SK-N-SH (cell line): ENCODE data around the gene TM2D3. TPM values are rescaled to one million over a fixed set of nuclear protein-coding genes. Genes with fewer than 3 reads are reported as not detected.
"Not testable (repeated sequence)": the region's sequence is repeated elsewhere in the genome, so short reads cannot be mapped to it uniquely, and the experiment has no call there.

Source experiments
- CTCF ChIA-PET: fragments of 300-600, 350-600 bp; formaldehyde crosslinking; extraction: SDS; loops from one replicate; lab custom pipeline; 2021; lab: Yijun Ruan, JAX
- POLR2A ChIA-PET: fragments of 350-600 bp; sonication (Branson Sonifier 250); formaldehyde crosslinking; extraction: SDS; loops from one replicate; lab custom pipeline; 2020; ENCODE audit warnings: antibody characterized with exemption, inconsistent platforms; lab: Yijun Ruan, JAX
- DNase-seq: peaks from one replicate; pipeline ENCODE4 v3.0.0; 2012
- H2AFZ ChIP-seq: fragments of 200-600 bp; sonication (generic); 2 replicates; pipeline ENCODE4 v1.8.1; 2016; ENCODE audit warnings: antibody characterized with exemption, mild to moderate bottlenecking, low read depth
- H3F3A ChIP-seq: fragments of 200-600 bp; sonication (generic); replicated peaks from 2 replicates; pipeline ENCODE3; 2016; ENCODE audit warnings: antibody characterized with exemption, mild to moderate bottlenecking; ENCODE audit not compliant: insufficient read depth
- H3K27ac ChIP-seq, 2 experiments: fragments of 200-500 bp in 1 of 2; fragments of 200-600 bp in 1 of 2; sonication (Bioruptor generic) in 1 of 2; sonication (generic), shearing (Covaris generic) in 1 of 2; 2 replicates each; pipeline versions ENCODE4 v1.5.1 to v1.6.1; 2014 to 2016; ENCODE audit warnings: low read depth in 2 of 2, inconsistent platforms in 1 of 2, low read length in 1 of 2, mild to moderate bottlenecking in 1 of 2, mixed read lengths in 1 of 2
- H3K27me3 ChIP-seq: fragments of 200-600 bp; sonication (generic), shearing (Covaris generic); 2 replicates; pipeline ENCODE4 v1.6.1; 2016; ENCODE audit warnings: mixed run types; ENCODE audit not compliant: insufficient read depth
- H3K36me3 ChIP-seq, 2 experiments: fragments of 200-500 bp in 1 of 2; fragments of 200-600 bp in 1 of 2; sonication (Bioruptor generic) in 1 of 2; sonication (generic) in 1 of 2; replicated peaks in 1 of 2; 2 replicates each; pipeline versions ENCODE3 to v1.5.1; 2014 to 2016; ENCODE audit warnings: low read length in 1 of 2, mild to moderate bottlenecking in 1 of 2; ENCODE audit not compliant: insufficient read depth in 2 of 2, control insufficient read depth in 1 of 2
- H3K4me1 ChIP-seq, 2 experiments: fragments of 200-500 bp in 1 of 2; fragments of 200-600 bp in 1 of 2; sonication (Bioruptor generic) in 1 of 2; sonication (generic), shearing (Covaris generic) in 1 of 2; 2 replicates each; pipeline versions ENCODE4 v1.5.1 to v1.6.1; 2014 to 2016; ENCODE audit warnings: low read depth in 1 of 2, low read length in 1 of 2, mixed run types in 1 of 2; ENCODE audit not compliant: insufficient read depth in 2 of 2, control insufficient read depth in 1 of 2
- H3K4me2 ChIP-seq: fragments of 200-600 bp; sonication (generic), shearing (Covaris generic); 2 replicates; pipeline ENCODE4 v1.6.1; 2017; ENCODE audit warnings: mixed run types
- H3K4me3 ChIP-seq, 2 experiments: fragments of 200-500 bp in 1 of 2; fragments of 200-600 bp in 1 of 2; sonication (Bioruptor generic) in 1 of 2; sonication (generic), shearing (Covaris generic) in 1 of 2; 2 replicates each; pipeline versions ENCODE4 v1.5.1 to v1.8.1; 2014 to 2016; ENCODE audit warnings: low read depth in 2 of 2, inconsistent platforms in 1 of 2, low read length in 1 of 2, mild to moderate bottlenecking in 1 of 2, mixed read lengths in 1 of 2, moderate library complexity in 1 of 2
- H3K79me2 ChIP-seq: fragments of 200-600 bp; sonication (generic); 2 replicates; pipeline ENCODE4 v1.8.1; 2017; ENCODE audit warnings: mild to moderate bottlenecking; ENCODE audit not compliant: insufficient read depth
- H3K9ac ChIP-seq: fragments of 200-600 bp; sonication (generic); 2 replicates; pipeline ENCODE4 v1.6.1; 2017; ENCODE audit warnings: mixed run types
- H3K9me2 ChIP-seq: fragments of 200-600 bp; sonication (generic); 2 replicates; pipeline ENCODE4 v1.6.1; 2017; ENCODE audit warnings: mixed run types
- H3K9me3 ChIP-seq: fragments of 200-600 bp; sonication (generic); 2 replicates; pipeline ENCODE4 v1.6.1; 2017; ENCODE audit warnings: mixed run types, mild to moderate bottlenecking, moderate library complexity
- H4K20me1 ChIP-seq: fragments of 200-600 bp; sonication (generic); 2 replicates; pipeline ENCODE4 v1.6.1; 2017; ENCODE audit warnings: mild to moderate bottlenecking, mixed run types; ENCODE audit not compliant: insufficient read depth
- EP300 ChIP-seq, 2 experiments: IDR thresholded peaks; 2 replicates each; pipeline versions ENCODE4 v1.4.0 to v1.6.1; 2012; ENCODE audit warnings: borderline replicate concordance in 1 of 2, low read depth in 1 of 2, low read length in 1 of 2
- EZH2phosphoT487 ChIP-seq: fragments of 200-600 bp; sonication (generic); IDR thresholded peaks from 2 replicates; pipeline ENCODE4 v1.6.1; 2017; ENCODE audit warnings: low read depth, mixed run types, mild to moderate bottlenecking, antibody characterized with exemption, moderate library complexity, borderline replicate concordance
- FOSL2 ChIP-seq: IDR thresholded peaks from 2 replicates; pipeline ENCODE4 v1.4.0; 2012; ENCODE audit warnings: low read depth, mild to moderate bottlenecking, moderate library complexity, borderline replicate concordance
- FOXJ3 ChIP-seq: sonication (generic); formaldehyde crosslinking; IDR thresholded peaks from 2 replicates; pipeline ENCODE4 v1.5.1; 2020; ENCODE audit warnings: mild to moderate bottlenecking, missing genetic modification reagents
- FOXM1 ChIP-seq: IDR thresholded peaks from 2 replicates; pipeline ENCODE4 v1.4.0; 2012; ENCODE audit warnings: low read depth, mild to moderate bottlenecking
- GABPA ChIP-seq: IDR thresholded peaks from 2 replicates; pipeline ENCODE4 v1.4.0; 2012; ENCODE audit warnings: low read depth, mild to moderate bottlenecking
- GATA2 ChIP-seq: sonication (generic); formaldehyde crosslinking; IDR thresholded peaks from 2 replicates; pipeline ENCODE4 v1.5.0; 2020; ENCODE audit warnings: mild to moderate bottlenecking, missing genetic modification reagents
- JUND ChIP-seq: IDR thresholded peaks from 2 replicates; pipeline ENCODE4 v1.4.0; 2012
- MEF2A ChIP-seq: IDR thresholded peaks from 2 replicates; pipeline ENCODE4 v1.4.0; 2012; ENCODE audit warnings: low read depth, borderline replicate concordance
- MXI1 ChIP-seq: IDR thresholded peaks from 2 replicates; pipeline ENCODE4 v1.6.1; 2012; ENCODE audit warnings: mild to moderate bottlenecking, low read depth, low read length, improper control_type of control experiment
- NFIC ChIP-seq: IDR thresholded peaks from 2 replicates; pipeline ENCODE4 v1.4.0; 2012; ENCODE audit warnings: borderline replicate concordance
- NRF1 ChIP-seq: IDR thresholded peaks from 2 replicates; pipeline ENCODE4 v1.6.1; 2012; ENCODE audit warnings: low read depth, mild to moderate bottlenecking, low read length
- PBX3 ChIP-seq: IDR thresholded peaks from 2 replicates; pipeline ENCODE4; 2012
- POLR2AphosphoS5 ChIP-seq: IDR thresholded peaks from 2 replicates; pipeline ENCODE4 v1.6.1; 2012; ENCODE audit warnings: low read depth, low read length
- RFX5 ChIP-seq: IDR thresholded peaks from 2 replicates; pipeline ENCODE4 v1.6.1; 2012; ENCODE audit warnings: mild to moderate bottlenecking, improper control_type of control experiment, low read length
- RXRA ChIP-seq: IDR thresholded peaks from 2 replicates; pipeline ENCODE4 v1.4.0; 2012; ENCODE audit warnings: low read depth, mild to moderate bottlenecking, borderline replicate concordance
- TCF12 ChIP-seq: IDR thresholded peaks from 2 replicates; pipeline ENCODE4 v1.4.0; 2012
- TEAD4 ChIP-seq: IDR thresholded peaks from 2 replicates; pipeline ENCODE4 v1.4.0; 2012; ENCODE audit warnings: mild to moderate bottlenecking, borderline replicate concordance; ENCODE audit not compliant: insufficient read depth
- USF1 ChIP-seq: IDR thresholded peaks from 2 replicates; pipeline ENCODE4 v1.4.0; 2012; ENCODE audit warnings: low read depth, borderline replicate concordance
- USF2 ChIP-seq: fragments of 150-350 bp; IDR thresholded peaks from 2 replicates; pipeline ENCODE4 v1.6.1; 2017; ENCODE audit warnings: antibody characterized with exemption, low read length, low read depth, borderline replicate concordance
- WGBS: methylation state at CpG from one replicate; pipeline ENCODE4 v1.1.6; 2017; ENCODE audit warnings: low lambda C conversion rate; 5-methylcytosine and 5-hydroxymethylcytosine counted together
- polyA plus RNA-seq, 3 experiments: library from polyadenylated mRNA; depleted of rRNA; stranded (reverse); fragments of >200 nt; gene quantifications; 2 replicates each; pipeline ENCODE4 v1.2.3, GENCODE V29; 2012

Gene TM2D3
- polyA plus RNA-seq, 1 of the 3 experiments (the other 2 are of a cell fraction) = 73.3 TPM

- TF ChIP-seq USF2 (no peak), POLR2AphosphoS5 (no peak), FOXM1 (no peak), FOXJ3 (no peak), NRF1 (no peak)
Measured at GRCh38 chr15:101633356-101633755, 18.8 kb downstream of the TM2D3 start (continued).

- H3K79me2 ChIP-seq, DNase-seq, H3K27me3 ChIP-seq, H3K9me3 ChIP-seq, H3K4me2 ChIP-seq, H3F3A ChIP-seq, H3K36me3 ChIP-seq, H2AFZ ChIP-seq, H3K4me1 ChIP-seq, H3K9me2 ChIP-seq, H4K20me1 ChIP-seq, H3K9ac ChIP-seq, POLR2A ChIA-PET, H3K27ac ChIP-seq, H3K4me3 ChIP-seq: not testable (repeated sequence)
- CTCF ChIA-PET = interaction anchor here (1.4 kb wide), 1 partner anchor 15 kb away, joined by 4 read pairs; no protein-coding TSS in a partner anchor
- 100% methylated on average over 1 of the region's 15 CpGs for WGBS
Measured at GRCh38 chr15:101626729-101627128, 25.5 kb downstream of the TM2D3 start.

GRCh38 chr15:101625980-101626379, 26.2 kb downstream of the TM2D3 start:
- Histone ChIP-seq H3K4me3 (no peak overlapping the region), H3K27me3 (no peaks in the 10 kb centered on the region), H3K9me3 (peaks cover 5% of the 10 kb centered on the region), H3K4me2 (no peak overlapping the region), H4K20me1 (no peaks in the 10 kb centered on the region), H2AFZ (no peak overlapping the region), H3F3A (no peaks in the 10 kb centered on the region), H3K9me2 (no peaks in the 10 kb centered on the region), H3K27ac (no peak overlapping the region), H3K4me1 (peaks cover 0 to 2% of the 10 kb centered on the region in 2 experiments; a peak in 1 of 4 replicates), H3K36me3 (peaks cover 0 to 3% of the 10 kb centered on the region in 2 experiments), H3K79me2 (no peaks in the 10 kb centered on the region), H3K9ac (no peak overlapping the region)
- 100% methylated on average over 1 of the region's 1 CpG for WGBS
- TF ChIP-seq USF1 (no peak), MEF2A (no peak), TEAD4 (no peak), RXRA (no peak), JUND (no peak), MXI1 (no peak), FOSL2 (no peak), NRF1 (no peak), RFX5 (no peak), USF2 (no peak), NFIC (no peak), FOXJ3 (no peak), EZH2phosphoT487 (no peak), TCF12 (no peak), GABPA (no peak), GATA2 (CRISPR knock-in tag) (no peak), PBX3 (no peak), EP300 (IDR thresholded peaks at IDR 0.05; ENCODE audit: borderline replicate concordance in 1 of 2, low read depth in 1 of 2, low read length in 1 of 2) (no peak)
- ChIA-PET CTCF (interaction anchor here (1.4 kb wide), 1 partner anchor 16 kb away, joined by 4 read pairs; no protein-coding TSS in a partner anchor), POLR2A (no interaction called here)
- DNase-seq = no peak
